GM21825 (cell line): ENCODE data around the gene PAK5.

ENCODE experiments used
- ATAC-seq: cut with Tn5 transposase; IDR thresholded peaks from one replicate; pipeline ENCODE4 v1.9.1; 2021; ENCODE audit warnings: mild to moderate bottlenecking, moderate library complexity; ENCODE audit not compliant: unreplicated experiment

Gene PAK5

GRCh38 chr20:9501473-9501872, 337.4 kb downstream of the PAK5 start:
- ATAC-seq = no peak

DNA sequence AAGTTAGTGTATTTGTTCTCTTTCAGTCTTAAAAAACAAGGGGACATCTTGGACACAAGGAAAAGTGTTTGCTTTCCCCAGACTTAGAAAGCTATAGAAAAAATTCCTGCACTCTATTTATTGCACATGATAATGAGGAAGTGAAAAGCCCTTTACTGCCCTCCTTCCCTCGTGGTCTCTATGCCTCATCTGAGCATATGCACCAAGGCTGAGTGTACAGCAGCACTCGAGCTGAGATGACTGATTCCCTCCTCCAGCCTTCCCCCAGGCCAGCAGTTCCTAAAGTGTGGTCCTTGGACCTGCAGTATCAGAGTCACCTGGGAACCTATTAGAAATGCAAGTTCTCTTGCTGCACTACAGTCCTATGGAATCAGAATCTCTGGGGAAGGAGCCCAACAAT, 338.8 kb downstream of the PAK5 start:
- ATAC-seq = no peak

DNA sequence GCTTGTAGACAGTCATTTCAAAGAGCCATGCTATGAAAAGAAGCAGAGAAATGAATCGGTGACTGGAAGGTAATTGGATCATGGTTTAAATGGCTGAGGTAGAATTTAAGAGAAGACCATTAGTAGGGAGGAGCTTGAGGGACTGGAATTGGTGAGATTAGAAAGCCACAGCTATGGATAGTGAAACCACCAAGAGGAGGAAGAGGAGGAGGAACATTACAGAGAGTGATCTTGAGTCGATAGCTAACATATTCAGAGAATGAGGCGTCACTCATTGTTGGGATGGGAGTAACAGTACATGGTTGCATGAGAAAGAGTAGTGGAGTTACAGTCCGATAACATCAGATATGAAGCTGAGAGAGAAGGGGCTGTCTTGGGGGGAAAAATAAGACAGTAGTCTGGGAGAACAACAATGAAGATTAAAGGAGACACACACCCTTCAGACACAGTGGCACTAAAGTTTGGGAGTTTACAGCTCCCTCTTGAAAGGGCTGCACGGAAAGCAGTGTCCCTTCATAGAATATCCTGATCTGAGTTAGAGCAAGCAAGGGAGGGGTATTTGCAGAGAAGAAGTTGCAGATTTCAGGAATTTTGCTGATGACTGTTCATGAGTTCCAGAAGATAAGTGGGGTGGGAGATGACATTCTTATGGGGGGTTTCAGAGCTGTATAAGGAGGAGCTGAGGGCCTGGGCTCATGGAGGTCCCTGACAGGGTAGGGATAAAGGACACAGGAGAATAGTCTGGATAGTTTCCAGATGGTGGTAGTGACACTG, 339.6 kb downstream of the PAK5 start:
- no peak for ATAC-seq

DNA sequence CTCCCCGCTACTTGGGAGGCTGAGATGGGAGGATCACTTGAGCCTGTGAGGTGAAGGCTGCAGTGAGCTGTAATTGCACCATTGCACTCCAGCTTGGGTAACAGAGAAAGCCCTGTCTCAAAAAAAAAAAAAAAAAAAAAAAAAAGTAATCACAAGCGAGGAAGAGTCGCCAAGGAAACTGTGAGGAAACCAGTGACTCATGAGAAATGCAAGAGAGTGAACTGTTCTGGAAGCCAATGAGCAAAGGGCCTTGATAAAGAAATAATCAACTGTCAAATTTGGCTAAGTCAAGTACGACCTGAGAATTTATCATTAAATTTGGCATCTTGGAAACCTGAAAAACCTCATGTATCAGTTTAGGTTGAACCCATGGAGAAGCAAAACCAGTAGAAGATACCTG, 340.6 kb downstream of the PAK5 start:
- no peak for ATAC-seq

- no peak for ATAC-seq
Measured at GRCh38 chr20:9496155-9496554, 342.7 kb downstream of the PAK5 start.

- no peak for ATAC-seq
Measured at GRCh38 chr20:9495701-9496100, 343.2 kb downstream of the PAK5 start.

GRCh38 chr20:9493803-9494202, 345.1 kb downstream of the PAK5 start:
- ATAC-seq = no peak

DNA sequence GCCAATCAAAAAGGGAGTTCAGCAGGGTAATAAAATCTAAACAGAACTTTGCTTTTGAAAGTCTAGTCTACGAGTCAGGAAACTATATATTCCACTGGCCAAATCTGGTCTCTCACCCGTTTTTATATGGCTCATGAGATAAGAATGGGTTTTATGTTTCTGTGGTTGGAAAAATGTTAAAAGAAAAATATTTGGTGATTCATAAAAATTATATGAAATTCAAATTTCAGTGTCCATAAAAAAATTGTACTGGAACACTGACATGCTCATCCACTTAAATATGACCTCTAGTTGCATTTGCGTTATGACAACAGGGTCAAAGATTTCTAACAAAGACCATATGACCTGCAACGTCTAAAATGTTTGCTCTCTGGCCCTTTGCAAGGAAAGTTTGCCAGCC, 346.8 kb downstream of the PAK5 start:
- ATAC-seq = no peak

DNA sequence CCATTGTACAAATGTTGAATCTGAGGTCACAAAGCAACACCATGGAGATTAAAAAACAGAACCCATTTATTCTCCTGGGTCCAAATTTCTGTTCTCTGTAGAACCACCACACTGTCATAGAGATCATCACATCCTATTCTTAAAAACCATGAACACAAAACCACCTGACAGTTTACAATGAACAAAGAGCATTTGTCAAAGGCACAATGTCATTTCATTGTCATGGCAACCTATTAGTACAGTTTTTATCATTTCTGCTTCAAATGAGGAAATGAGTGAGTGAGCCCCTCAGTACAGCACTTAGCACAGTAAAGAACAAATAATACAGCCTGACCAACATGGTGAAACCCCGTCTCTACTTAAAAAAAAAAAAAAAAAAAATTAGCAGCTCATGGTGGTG, 347.6 kb downstream of the PAK5 start:
- no peak for ATAC-seq

GRCh38 chr20:9490631-9491030, 348.2 kb downstream of the PAK5 start:
- no peak for ATAC-seq

- no peak for ATAC-seq
Measured at GRCh38 chr20:9490161-9490560, 348.7 kb downstream of the PAK5 start.

DNA sequence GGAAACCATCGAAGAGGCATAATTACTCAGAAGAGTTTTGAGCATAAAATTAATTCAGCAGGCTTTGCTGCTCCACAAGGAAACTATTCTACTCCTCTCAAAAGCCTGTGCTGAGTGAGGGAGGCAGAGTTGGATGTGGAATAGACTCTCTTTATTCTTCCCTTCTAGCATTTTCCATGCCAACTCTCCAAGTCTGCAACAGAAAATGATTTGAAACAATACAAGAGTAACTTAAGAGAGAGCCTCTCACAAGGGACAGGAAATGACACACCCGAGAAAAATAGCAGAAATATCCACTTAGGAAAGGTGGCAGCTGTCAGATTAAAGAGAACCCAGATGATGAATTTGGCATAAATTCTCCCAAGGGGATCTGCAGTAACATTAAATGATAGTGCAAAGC, 350.8 kb downstream of the PAK5 start:
- ATAC-seq = no peak
